Activated T-cell treated with anti-CD3 and anti-CD28 coated beads, Interleukin-2, amount 50 U/mL, for 4 hours (primary cell): ENCODE measurements around the gene RRM2. TPM values are rescaled to one million over a fixed set of nuclear protein-coding genes. Genes with fewer than 3 reads are reported as not detected.

Experiments used
- ATAC-seq, 2 donors: fragments of 200-7000 bp; cut with Tn5 transposase; one replicate each; pipeline ENCODE4 v1.10.0; 2021
- DNase-seq: peaks from one replicate; pipeline ENCODE4 v3.0.0-alpha.2; 2020
- H3K27me3 Mint-ChIP-seq: one replicate; pipeline ENCODE4 v1.8.0; 2021; ENCODE audit warnings: low read depth, mixed read lengths
- H3K36me3 Mint-ChIP-seq: one replicate; pipeline ENCODE4 v1.8.0; 2022; ENCODE audit warnings: mixed read lengths; ENCODE audit not compliant: insufficient read depth
- H3K4me1 Mint-ChIP-seq: one replicate; pipeline ENCODE4 v1.8.0; 2021; ENCODE audit warnings: low read depth, mixed read lengths
- H3K4me3 Mint-ChIP-seq: one replicate; pipeline ENCODE4 v1.8.0; 2021; ENCODE audit warnings: mild to moderate bottlenecking, moderate library complexity, mixed read lengths
- H3K9me3 Mint-ChIP-seq: one replicate; pipeline ENCODE4 v1.8.0; 2021; ENCODE audit warnings: mixed read lengths
- total RNA-seq, 3 donors: library from RNA; stranded (reverse); gene quantifications; one replicate each; pipeline ENCODE4 v1.2.1, GENCODE V29; 2021

RRM2 gene
- total RNA-seq, 3 donors from 2014 or later, result 40.9 to 54.9 (median 51.6) TPM

DNA sequence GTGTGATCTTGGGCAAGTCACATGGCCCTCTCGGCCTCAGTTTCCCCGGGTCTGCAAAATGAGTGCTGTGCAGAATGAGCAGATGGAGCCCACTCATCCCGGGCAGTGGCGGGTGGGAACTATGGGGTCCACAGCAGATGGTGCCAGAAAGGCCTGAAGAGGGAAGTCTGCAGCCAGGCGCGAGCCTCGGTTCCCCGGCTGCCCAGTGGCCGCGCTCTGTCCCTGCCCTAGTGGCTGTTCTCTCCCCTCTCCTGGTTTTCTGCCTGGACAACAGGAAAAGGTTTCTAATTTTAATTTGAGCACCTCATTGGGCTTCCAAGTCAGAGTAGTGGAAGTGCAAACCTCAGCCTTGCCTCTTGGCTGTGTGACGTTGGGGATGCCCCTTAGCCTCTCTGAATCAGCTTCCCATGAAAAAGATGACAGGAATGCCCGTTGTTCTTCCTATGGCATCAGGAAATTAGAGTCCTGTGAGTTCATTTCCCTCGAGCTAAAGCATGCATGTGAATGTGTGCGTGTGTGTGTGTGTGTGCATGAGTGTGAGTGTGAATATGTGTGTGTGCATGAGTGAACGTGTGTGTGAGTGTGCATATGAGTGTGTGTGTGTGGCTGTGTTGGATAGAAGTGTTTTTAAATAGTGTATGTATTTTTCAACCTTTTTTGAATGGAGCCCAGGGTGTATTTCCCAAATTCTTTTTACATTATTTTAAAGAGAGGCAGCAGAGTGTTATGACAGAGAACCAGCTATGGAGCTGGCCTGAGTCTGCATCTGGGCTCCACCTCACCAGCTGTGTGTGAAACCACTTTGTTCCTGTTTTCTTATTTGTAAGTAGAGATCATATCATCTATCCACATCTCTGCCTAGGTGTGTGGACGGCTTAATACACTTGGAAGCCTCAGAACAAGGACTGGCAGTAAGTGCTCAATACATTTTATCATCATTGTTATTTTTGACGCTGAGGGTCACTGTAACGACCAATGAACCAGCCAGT lies 41.3 kb downstream of the RRM2 start:
- no peak for ATAC-seq
- no peak overlapping the region for H3K4me3 Mint-ChIP-seq
- no peaks in the 10 kb centered on the region for H3K9me3 Mint-ChIP-seq
- H3K27me3 Mint-ChIP-seq, result no peaks in the 10 kb centered on the region
- H3K36me3 Mint-ChIP-seq, result no peaks in the 10 kb centered on the region
- DNase-seq, result no peak
- H3K4me1 Mint-ChIP-seq, result peaks cover 6% of the 10 kb centered on the region

DNA sequence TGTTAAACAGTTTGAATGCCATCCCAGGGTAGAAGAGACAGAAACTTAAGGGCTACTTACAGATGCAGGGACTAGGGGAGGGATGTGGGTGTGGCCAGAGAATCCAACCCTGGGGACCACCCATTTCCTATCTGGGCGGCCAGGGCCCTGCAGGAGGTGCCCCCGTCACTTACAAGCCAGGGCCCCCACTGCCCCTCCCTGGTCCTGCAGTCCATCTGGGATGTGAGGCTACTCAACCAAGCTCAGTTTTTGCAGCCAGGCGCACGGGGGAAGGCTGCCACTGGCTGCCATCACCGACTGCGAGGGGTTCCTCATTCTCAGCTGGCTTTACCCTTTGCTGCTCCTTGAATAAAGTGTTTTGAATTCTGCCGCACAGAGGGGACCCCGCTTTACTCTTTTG lies 42.1 kb downstream of the RRM2 start:
- H3K36me3 Mint-ChIP-seq, result no peaks in the 10 kb centered on the region
- ATAC-seq (no peak), DNase-seq (no peak)
- no peak overlapping the region for H3K4me3 Mint-ChIP-seq
- no peaks in the 10 kb centered on the region for H3K9me3 Mint-ChIP-seq
- H3K27me3 Mint-ChIP-seq, result no peaks in the 10 kb centered on the region
- H3K4me1 Mint-ChIP-seq, result peaks cover 2% of the 10 kb centered on the region

DNA sequence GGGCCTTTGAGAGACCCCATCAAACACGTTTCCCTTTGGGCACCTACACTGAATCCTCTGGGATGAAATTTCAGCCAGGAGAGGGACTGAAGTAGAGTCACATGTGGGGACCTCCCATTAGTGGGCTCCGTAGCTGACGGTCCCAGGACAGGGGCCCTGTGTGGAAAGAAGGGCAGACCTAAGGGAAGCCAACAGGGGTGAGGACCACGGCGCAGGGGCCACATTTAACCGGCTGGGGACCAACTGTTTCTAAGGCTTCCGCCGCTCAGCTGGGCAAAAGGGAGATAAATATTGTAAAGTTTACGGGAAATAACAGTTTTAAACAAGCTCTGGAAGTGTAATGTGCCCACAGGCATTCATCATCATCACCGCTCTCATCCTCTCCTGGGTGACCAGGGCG lies 42.7 kb downstream of the RRM2 start:
- H3K4me1 Mint-ChIP-seq, result no peaks in the 10 kb centered on the region
- H3K4me3 Mint-ChIP-seq, result no peak overlapping the region
- no peaks in the 10 kb centered on the region for H3K9me3 Mint-ChIP-seq
- no peaks in the 10 kb centered on the region for H3K27me3 Mint-ChIP-seq
- DNase-seq, result no peak
- no peaks in the 10 kb centered on the region for H3K36me3 Mint-ChIP-seq
- no peak for ATAC-seq

DNA sequence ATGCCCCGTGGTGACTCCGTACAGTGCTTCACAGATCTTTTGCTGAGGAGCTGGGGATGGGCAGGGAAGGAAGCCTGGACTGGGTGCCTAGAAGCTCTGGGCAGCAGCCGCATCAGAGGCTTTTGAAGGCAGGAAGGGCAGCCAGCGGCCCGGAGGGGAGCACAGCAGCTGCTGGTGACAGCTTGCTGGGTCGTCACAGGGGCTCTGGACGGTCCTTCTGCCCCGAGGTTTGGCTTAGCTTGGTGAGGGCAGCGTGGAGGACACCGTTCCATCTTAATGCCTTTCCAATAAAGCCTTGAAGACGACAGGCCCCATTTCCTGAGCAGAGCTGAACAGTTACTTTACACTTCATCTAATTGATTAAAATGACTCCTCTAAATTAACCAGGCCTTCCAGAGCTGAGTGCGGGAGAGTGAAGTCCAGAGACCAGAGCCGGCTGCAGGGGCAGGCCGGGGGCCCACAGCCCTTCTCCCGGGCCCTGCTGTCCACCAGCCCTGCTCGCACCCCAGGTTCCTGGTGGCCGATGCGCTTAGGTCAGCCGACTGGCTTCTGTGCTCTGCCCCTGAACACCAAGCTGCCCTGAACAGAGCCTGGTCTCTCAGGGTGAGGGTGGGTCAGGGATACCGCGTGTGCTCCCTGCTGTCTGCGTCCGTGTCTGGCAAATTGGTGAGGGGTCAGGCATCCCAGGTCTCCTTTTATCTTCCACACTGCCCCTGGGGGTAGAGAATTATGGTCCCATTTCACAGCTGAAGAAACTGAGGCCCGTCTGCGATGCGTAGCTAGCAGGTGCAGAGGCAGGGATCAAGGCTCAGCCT lies 43.5 kb downstream of the RRM2 start:
- no peaks in the 10 kb centered on the region for H3K27me3 Mint-ChIP-seq
- no peak for ATAC-seq
- H3K4me1 Mint-ChIP-seq, result no peaks in the 10 kb centered on the region
- H3K4me3 Mint-ChIP-seq, result no peak overlapping the region
- no peaks in the 10 kb centered on the region for H3K9me3 Mint-ChIP-seq
- H3K36me3 Mint-ChIP-seq, result no peaks in the 10 kb centered on the region
- DNase-seq, result no peak

DNA sequence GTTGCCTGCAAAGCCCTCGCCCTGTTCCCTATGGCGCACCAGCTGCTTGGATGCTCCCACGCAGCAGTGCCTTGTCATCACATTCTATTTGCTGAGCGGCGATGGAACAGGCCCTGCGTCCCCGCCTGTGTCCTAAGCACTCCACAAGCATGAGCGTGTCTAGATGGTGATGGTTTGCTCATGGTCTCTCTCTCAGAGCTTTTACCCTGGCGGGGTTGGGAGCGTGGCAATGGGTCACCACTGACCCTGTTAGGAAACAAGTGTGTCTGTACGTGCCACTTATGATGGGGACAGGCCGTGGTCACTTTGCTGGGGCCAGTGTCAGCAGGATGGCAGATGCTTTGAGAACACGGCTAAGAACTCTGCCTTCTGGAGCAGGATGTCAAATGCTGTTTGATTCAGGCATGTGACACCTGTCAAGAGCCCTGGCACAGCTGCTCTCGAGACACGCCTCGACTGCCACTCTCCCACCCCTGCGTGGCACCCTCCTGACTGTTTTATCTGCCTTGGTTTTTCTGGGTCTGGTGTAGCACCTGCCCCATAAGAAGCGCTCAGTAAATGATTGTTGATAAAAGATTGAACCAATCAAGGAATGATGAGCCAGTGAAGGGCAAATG lies 44.2 kb downstream of the RRM2 start:
- H3K27me3 Mint-ChIP-seq, result no peaks in the 10 kb centered on the region
- H3K4me1 Mint-ChIP-seq, result no peaks in the 10 kb centered on the region
- H3K4me3 Mint-ChIP-seq, result no peak overlapping the region
- no peaks in the 10 kb centered on the region for H3K36me3 Mint-ChIP-seq
- no peaks in the 10 kb centered on the region for H3K9me3 Mint-ChIP-seq
- ATAC-seq, result no peak
- DNase-seq, result no peak

DNA sequence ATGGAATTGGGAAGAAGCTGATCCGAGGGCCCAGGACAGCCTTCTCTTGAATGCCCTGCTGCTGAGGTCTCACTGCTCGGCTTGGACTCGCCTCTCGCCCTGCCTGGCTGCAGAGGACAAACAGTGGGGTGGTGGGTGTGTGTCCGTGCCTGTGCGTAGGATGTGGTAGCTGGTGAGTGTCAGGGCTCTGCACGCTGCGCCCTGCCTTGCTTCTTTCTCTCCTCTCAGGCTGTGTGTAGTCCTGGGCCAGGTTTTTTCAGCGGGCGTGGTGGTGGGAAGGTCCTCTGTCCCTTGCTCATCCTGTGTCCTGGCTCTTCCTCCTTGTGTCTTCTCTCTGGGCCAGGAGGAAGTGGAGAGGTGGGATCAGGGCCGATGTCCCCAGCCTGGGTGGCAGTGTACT lies 44.8 kb downstream of the RRM2 start:
- DNase-seq (no peak), ATAC-seq (no peak)
- H3K4me1 Mint-ChIP-seq, result no peaks in the 10 kb centered on the region
- H3K4me3 Mint-ChIP-seq, result no peak overlapping the region
- no peaks in the 10 kb centered on the region for H3K36me3 Mint-ChIP-seq
- H3K9me3 Mint-ChIP-seq, result no peaks in the 10 kb centered on the region
- H3K27me3 Mint-ChIP-seq, result no peaks in the 10 kb centered on the region

DNA sequence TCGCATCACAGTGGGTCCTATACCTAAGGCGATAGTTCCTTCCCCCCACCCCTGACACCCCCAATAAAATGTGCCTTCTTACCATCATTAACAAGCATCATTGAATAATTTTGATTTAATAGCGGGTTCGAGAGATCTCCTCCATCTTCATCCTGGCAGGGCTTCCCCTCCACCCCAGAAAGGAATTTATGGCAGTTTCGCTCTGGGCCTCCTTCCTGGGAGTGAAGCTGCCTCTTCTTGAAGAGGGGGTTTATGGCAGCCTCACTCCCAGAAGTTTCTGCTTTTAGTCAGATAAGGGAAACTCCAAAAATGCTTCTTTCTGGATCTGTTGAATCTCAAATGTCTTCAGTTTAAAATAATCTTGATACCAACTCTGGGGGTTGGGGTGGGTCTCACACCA lies 45.7 kb downstream of the RRM2 start:
- no peaks in the 10 kb centered on the region for H3K4me1 Mint-ChIP-seq
- H3K9me3 Mint-ChIP-seq, result no peaks in the 10 kb centered on the region
- H3K27me3 Mint-ChIP-seq, result no peaks in the 10 kb centered on the region
- ATAC-seq (no peak), DNase-seq (no peak)
- H3K36me3 Mint-ChIP-seq, result no peaks in the 10 kb centered on the region
- no peak overlapping the region for H3K4me3 Mint-ChIP-seq

DNA sequence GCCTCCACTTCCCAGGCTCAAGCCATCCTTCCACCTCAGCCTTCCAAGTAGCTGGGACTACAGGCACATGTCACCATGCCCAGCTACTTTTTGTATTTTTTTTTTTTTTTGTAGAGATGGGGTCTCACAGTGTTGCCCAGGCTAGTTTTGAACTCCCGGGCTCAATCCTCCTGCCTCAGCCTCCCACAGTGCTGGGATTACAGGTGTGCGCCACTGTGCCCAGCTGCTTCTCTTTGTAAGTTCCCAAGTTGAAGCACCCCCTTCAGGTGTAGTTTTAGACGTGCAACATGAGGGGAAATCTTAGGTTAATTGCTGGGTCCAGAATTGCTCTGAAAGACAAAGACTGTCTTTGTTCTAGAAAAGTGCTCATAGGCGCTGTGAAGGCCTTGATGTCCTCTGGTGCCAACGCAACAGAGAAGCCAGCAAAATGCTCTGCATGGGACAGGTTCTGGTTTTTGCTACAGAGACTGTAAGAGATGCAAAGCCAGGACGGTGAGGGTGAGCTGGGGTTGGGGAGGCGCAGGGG lies 46.6 kb downstream of the RRM2 start:
- no peak for DNase-seq
- no peaks in the 10 kb centered on the region for H3K9me3 Mint-ChIP-seq
- H3K36me3 Mint-ChIP-seq, result no peaks in the 10 kb centered on the region
- no peaks in the 10 kb centered on the region for H3K27me3 Mint-ChIP-seq
- no peaks in the 10 kb centered on the region for H3K4me1 Mint-ChIP-seq
- no peak overlapping the region for H3K4me3 Mint-ChIP-seq
- no peak for ATAC-seq

DNA sequence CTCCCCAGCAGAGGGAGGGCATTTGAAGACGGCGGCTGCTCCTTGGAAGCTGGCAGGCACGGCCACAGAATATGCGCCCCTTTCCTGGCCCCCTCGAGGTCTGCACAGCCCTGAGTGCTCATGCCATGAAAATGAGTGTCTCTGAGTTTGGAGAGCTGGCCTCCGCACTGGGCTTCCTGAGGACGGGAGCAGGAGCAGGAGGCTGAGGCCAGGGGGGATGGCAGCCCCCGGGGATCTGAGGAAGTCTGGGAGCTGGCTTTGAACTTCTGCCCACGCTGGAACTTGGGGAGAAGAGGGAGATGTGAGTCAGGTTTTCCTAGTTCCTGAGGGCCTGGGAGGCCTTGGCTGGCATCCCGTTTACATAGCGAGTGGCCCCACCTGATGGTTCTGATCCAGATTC lies 47.0 kb downstream of the RRM2 start:
- H3K36me3 Mint-ChIP-seq, result no peaks in the 10 kb centered on the region
- no peak for ATAC-seq
- DNase-seq, result no peak
- no peak overlapping the region for H3K4me3 Mint-ChIP-seq
- H3K9me3 Mint-ChIP-seq, result no peaks in the 10 kb centered on the region
- no peaks in the 10 kb centered on the region for H3K4me1 Mint-ChIP-seq
- no peaks in the 10 kb centered on the region for H3K27me3 Mint-ChIP-seq

DNA sequence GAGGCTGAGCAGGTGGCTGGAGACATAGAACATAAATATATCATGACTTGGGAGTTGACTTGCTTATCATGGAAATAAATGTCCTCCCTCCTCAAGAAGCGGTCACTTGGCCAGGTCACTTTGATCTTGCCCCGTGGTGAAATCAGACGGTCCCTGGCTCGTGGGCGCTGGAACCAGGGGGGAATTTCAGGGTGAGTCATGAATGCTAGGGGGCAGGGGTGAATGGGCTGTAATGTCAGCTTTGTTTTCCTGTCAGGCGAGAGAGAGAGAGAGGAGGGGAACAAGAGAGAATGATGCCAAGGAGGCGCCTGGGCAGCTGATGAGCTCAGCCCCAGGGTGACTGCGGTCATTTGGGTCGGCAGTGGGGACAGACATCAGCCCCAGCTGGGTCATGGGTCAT lies 47.7 kb downstream of the RRM2 start:
- H3K9me3 Mint-ChIP-seq, result no peaks in the 10 kb centered on the region
- DNase-seq (no peak), ATAC-seq (no peak)
- no peaks in the 10 kb centered on the region for H3K27me3 Mint-ChIP-seq
- H3K4me3 Mint-ChIP-seq, result no peak overlapping the region
- H3K36me3 Mint-ChIP-seq, result no peaks in the 10 kb centered on the region
- H3K4me1 Mint-ChIP-seq, result no peaks in the 10 kb centered on the region

DNA sequence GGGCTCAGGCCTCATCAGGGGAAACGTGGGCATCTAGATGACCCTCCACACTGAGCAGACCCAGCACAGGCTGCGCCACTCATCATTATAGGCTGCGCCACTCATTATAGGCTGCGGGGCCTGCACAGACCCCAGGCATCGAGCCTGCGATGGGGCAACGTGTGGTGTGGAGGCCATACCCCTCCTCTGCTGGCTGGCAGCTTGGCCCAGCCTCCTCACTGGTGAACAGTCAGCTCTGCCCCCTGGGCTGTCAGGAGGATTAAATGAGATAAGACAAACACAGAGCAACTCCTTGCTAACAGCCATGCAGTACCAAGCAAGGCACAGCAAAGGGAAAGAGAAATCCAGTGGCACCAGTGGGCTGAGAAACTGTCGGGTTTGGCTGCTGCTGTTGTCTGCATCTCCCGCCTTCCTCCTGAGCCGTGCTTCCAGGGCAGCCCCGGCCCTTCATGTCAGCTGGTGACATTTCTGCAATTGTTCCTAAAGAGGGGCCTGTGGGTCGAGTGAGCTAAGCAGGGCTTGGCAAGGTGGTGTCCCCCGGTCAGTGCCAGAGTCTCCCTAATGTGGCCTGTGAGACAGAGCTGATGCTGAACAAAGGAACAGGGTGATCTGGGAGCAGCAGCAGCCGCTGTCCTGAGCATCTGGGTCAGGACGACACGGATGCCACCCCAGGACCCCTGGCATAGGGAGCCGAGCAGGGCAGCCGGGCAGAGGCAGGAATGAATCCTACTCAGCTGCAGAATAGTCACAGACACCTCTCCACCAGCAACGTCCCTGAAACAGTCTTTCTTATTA lies 48.7 kb downstream of the RRM2 start:
- H3K9me3 Mint-ChIP-seq, result no peaks in the 10 kb centered on the region
- H3K36me3 Mint-ChIP-seq, result no peaks in the 10 kb centered on the region

DNA sequence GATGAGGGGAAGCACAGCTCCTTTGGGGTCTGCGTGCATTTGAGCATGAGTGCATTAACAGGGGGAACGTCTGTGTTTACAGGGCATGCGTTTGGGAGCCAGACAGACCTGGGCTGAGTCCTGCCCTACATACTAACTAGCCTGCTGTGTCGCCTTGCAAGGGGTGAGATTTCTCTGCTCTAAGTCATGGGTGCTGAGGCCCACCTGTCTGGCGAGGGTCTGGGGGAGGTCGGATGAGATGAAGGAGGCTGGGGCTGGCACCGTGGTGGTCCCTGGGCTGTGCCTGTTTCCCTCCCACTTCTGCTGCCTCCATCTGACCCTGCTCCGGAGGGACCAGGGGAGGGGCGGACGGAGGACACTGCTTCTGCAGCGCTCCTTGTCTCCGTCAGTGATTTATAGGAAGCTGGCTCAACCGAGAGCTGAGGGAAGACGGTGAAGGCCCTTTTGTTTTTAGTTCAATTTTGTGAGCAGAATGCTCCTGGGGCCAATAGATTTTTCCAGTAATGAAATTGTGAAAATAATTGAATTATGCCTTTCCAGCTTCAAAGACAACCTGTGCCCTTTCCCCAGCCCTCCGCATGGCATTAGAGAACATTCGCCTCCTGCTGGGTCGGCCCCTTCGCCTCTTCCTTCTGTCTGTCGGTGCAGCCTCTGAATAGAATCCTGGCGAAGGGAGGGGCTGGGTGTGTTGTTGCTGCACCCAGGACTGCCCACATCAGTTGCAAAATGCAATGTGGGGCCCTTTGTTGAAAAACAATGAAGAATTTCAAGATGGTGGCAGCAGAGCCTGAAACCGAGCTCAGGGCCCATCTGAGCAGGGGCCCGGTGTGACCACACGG lies 49.7 kb downstream of the RRM2 start:
- no peak for ATAC-seq
- DNase-seq, result no peak
- no peak overlapping the region for H3K4me3 Mint-ChIP-seq
- H3K4me1 Mint-ChIP-seq, result no peaks in the 10 kb centered on the region
- H3K36me3 Mint-ChIP-seq, result no peaks in the 10 kb centered on the region
- no peaks in the 10 kb centered on the region for H3K9me3 Mint-ChIP-seq
- H3K27me3 Mint-ChIP-seq, result no peaks in the 10 kb centered on the region

More for the DNA sequence above, 48.7 kb downstream of the RRM2 start:
- H3K4me1 Mint-ChIP-seq, result no peaks in the 10 kb centered on the region
- ATAC-seq (no peak), DNase-seq (no peak)
- H3K27me3 Mint-ChIP-seq, result no peaks in the 10 kb centered on the region
- no peak overlapping the region for H3K4me3 Mint-ChIP-seq
